Tibial artery (tissue), 4 donors: ENCODE results near the gene TRMT11.
A peak's percentile ranks its signal among the peaks of the same experiment; 100 is the strongest.

Source experiments
- DNase-seq, 2 donors: peaks; one replicate each; pipeline ENCODE4 v3.0.0-alpha.2; 2019
- H3K27ac ChIP-seq, 2 donors: fragments of 200-600 bp; sonication (generic) in 1 of 2; 1 replicate in 1 of 2; 2 replicates in 1 of 2; pipeline ENCODE4 v1.5.1; 2018 to 2019; ENCODE audit warnings: mild to moderate bottlenecking in 1 of 2
- H3K27me3 ChIP-seq, 2 donors: fragments of 200-600 bp; sonication (generic) in 1 of 2; one replicate each; pipeline versions ENCODE4 v1.5.1 to v1.6.0; 2016 to 2019
- H3K36me3 ChIP-seq, 3 donors: fragments of 200-600 bp; sonication (generic) in 2 of 3; one replicate each; pipeline ENCODE4 v1.5.1; 2016 to 2019; ENCODE audit warnings: mild to moderate bottlenecking in 2 of 3
- H3K4me1 ChIP-seq, 4 donors: fragments of 200-600 bp; sonication (generic) in 2 of 4; 1 replicate in 3 of 4; 2 replicates in 1 of 4; pipeline ENCODE4 v1.5.1; 2016 to 2019
- H3K4me3 ChIP-seq, 2 donors: fragments of 200-600 bp; sonication (generic) in 1 of 2; 1 replicate in 1 of 2; 2 replicates in 1 of 2; pipeline ENCODE4 v1.5.1; 2018 to 2019; ENCODE audit warnings: mild to moderate bottlenecking in 2 of 2
- H3K9me3 ChIP-seq, 3 donors: fragments of 200-600 bp; sonication (generic) in 1 of 3; one replicate each; pipeline ENCODE4 v1.5.1; 2016 to 2019
- CTCF ChIP-seq, 2 experiments: fragments of 200-600 bp in 1 of 2; fragments of 450-650 bp in 1 of 2; IDR thresholded peaks; one replicate each; pipeline ENCODE4 v1.5.1; 2017 to 2019; ENCODE audit warnings: antibody characterized with exemption in 2 of 2, mild to moderate bottlenecking in 1 of 2, moderate library complexity in 1 of 2
- intact Hi-C: fragments of 100-400 bp; cut with DNase I; formaldehyde crosslinking; loops from one replicate; pipeline ENCODE4 v1.15.0; 2023; ENCODE audit warnings: low total_unique reads

TRMT11 gene

GRCh38 chr6:125943528-125944433 is 42.6 kb upstream of the TRMT11 start:
- TF ChIP-seq CTCF (IDR thresholded peaks at IDR 0.05), result no peak
- intact Hi-C loops, result no loop called here
- no peaks in the 10 kb centered on the region for H3K9me3 ChIP-seq
- no peaks in the 10 kb centered on the region for H3K36me3 ChIP-seq
- no peak for DNase-seq
- peaks cover 6 to 43% (median 15%) of the 10 kb centered on the region in 4 donors for H3K4me1 ChIP-seq
- H3K27me3 ChIP-seq, result no peaks in the 10 kb centered on the region
- no peak overlapping the region for H3K4me3 ChIP-seq
- H3K27ac ChIP-seq, result peak overlapping the region; percentile 49 to 67

- Histone ChIP-seq H3K27ac (peak overlapping the region; percentile 49 to 67), H3K36me3 (no peaks in the 10 kb centered on the region), H3K4me1 (peaks cover 6 to 43% (median 15%) of the 10 kb centered on the region in 4 donors), H3K9me3 (no peaks in the 10 kb centered on the region), H3K4me3 (no peak overlapping the region), H3K27me3 (no peaks in the 10 kb centered on the region)
- no peak for TF ChIP-seq CTCF (IDR thresholded peaks at IDR 0.05)
- intact Hi-C loops, result no loop called here
- DNase-seq, result peak; percentile 77 to 79
Measured at GRCh38 chr6:125944434-125944816, 41.9 kb upstream of the TRMT11 start.

- Histone ChIP-seq H3K36me3 (no peaks in the 10 kb centered on the region), H3K27ac (peak overlapping the region; percentile 49 to 67), H3K4me1 (peaks cover 6 to 43% (median 15%) of the 10 kb centered on the region in 4 donors), H3K4me3 (no peak overlapping the region), H3K27me3 (no peaks in the 10 kb centered on the region), H3K9me3 (no peaks in the 10 kb centered on the region)
- DNase-seq, result no peak
- no peak for TF ChIP-seq CTCF (IDR thresholded peaks at IDR 0.05)
- intact Hi-C loops, result no loop called here
Measured at GRCh38 chr6:125944896-125945295, 41.4 kb upstream of the TRMT11 start.

- Histone ChIP-seq H3K4me1 (peaks cover 6 to 43% (median 15%) of the 10 kb centered on the region in 4 donors), H3K27me3 (no peaks in the 10 kb centered on the region), H3K4me3 (no peak overlapping the region), H3K36me3 (no peaks in the 10 kb centered on the region), H3K9me3 (no peaks in the 10 kb centered on the region), H3K27ac (peak overlapping the region; percentile 67 to 70)
- intact Hi-C loops, result no loop called here
- DNase-seq, result no peak
- no peak for TF ChIP-seq CTCF (IDR thresholded peaks at IDR 0.05)
Measured at GRCh38 chr6:125945378-125946141, 40.8 kb upstream of the TRMT11 start.

- DNase-seq, result no peak
- H3K4me3 ChIP-seq, result no peak overlapping the region
- no peaks in the 10 kb centered on the region for H3K9me3 ChIP-seq
- no peak for TF ChIP-seq CTCF (IDR thresholded peaks at IDR 0.05)
- no peak overlapping the region for H3K27ac ChIP-seq
- intact Hi-C loops, result no loop called here
- H3K36me3 ChIP-seq, result no peaks in the 10 kb centered on the region
- H3K27me3 ChIP-seq, result no peaks in the 10 kb centered on the region
- peaks cover 6 to 43% (median 15%) of the 10 kb centered on the region in 4 donors for H3K4me1 ChIP-seq
Measured at GRCh38 chr6:125947615-125948014, 38.7 kb upstream of the TRMT11 start.
